MM.1S (cell line): ENCODE data around the gene TBC1D16.
"Not testable (repeated sequence)": the region's sequence is repeated elsewhere in the genome, so short reads cannot be mapped to it uniquely, and the experiment has no call there.

ENCODE experiments used
- DNase-seq: peaks from one replicate; pipeline ENCODE4 v3.0.0-alpha.2; 2015
- H2AFZ ChIP-seq: fragments of 300-600 bp; sonication (generic); 2 replicates; pipeline ENCODE4 v1.6.0; 2016; ENCODE audit warnings: antibody characterized with exemption, low read length
- H3F3A ChIP-seq: fragments of 300-600 bp; sonication (generic); 2 replicates; pipeline ENCODE4 v1.6.1; 2016; ENCODE audit warnings: mild to moderate bottlenecking, antibody characterized with exemption, low read length, moderate library complexity, mixed read lengths; ENCODE audit not compliant: insufficient read depth
- H3K27ac ChIP-seq: fragments of 300-600 bp; sonication (generic); 2 replicates; pipeline ENCODE4 v1.5.1; 2016; ENCODE audit warnings: mild to moderate bottlenecking, low read length
- H3K27me3 ChIP-seq: fragments of 300-600 bp; sonication (generic); replicated peaks from 2 replicates; pipeline ENCODE4 v1.6.0; 2016; ENCODE audit warnings: low read length; ENCODE audit not compliant: insufficient read depth
- H3K36me3 ChIP-seq: fragments of 300-600 bp; sonication (generic); replicated peaks from 2 replicates; pipeline ENCODE4 v1.6.1; 2016; ENCODE audit warnings: mild to moderate bottlenecking, low read length, mixed read lengths; ENCODE audit not compliant: insufficient read depth
- H3K4me1 ChIP-seq: fragments of 300-600 bp; sonication (generic); 2 replicates; pipeline ENCODE4 v1.6.1; 2016; ENCODE audit warnings: low read length, mixed read lengths
- H3K4me2 ChIP-seq: fragments of 300-600 bp; sonication (generic); 2 replicates; pipeline ENCODE4 v1.6.0; 2016; ENCODE audit warnings: low read depth, low read length
- H3K4me3 ChIP-seq: fragments of 300-600 bp; sonication (generic); 2 replicates; pipeline ENCODE4 v1.5.1; 2016; ENCODE audit warnings: low read length, mixed read lengths
- H3K79me2 ChIP-seq: fragments of 300-600 bp; sonication (generic); 2 replicates; pipeline ENCODE4 v1.6.1; 2016; ENCODE audit warnings: mixed run types, low read length, mixed read lengths
- H3K9ac ChIP-seq: fragments of 300-600 bp; sonication (generic); 2 replicates; pipeline ENCODE4 v1.6.1; 2016; ENCODE audit warnings: low read length, mixed read lengths
- H3K9me2 ChIP-seq: fragments of 300-600 bp; sonication (generic); replicated peaks from 2 replicates; pipeline ENCODE4 v1.6.1; 2016; ENCODE audit warnings: mild to moderate bottlenecking, low read length, mixed read lengths; ENCODE audit not compliant: insufficient read depth
- H3K9me3 ChIP-seq: fragments of 300-600 bp; sonication (generic); replicated peaks from 2 replicates; pipeline ENCODE4 v1.6.1; 2016; ENCODE audit warnings: mild to moderate bottlenecking, low read length, mixed read lengths; ENCODE audit not compliant: insufficient read depth
- H4K20me1 ChIP-seq: fragments of 300-600 bp; sonication (generic); 2 replicates; pipeline ENCODE4 v1.6.1; 2016; ENCODE audit warnings: mild to moderate bottlenecking, low read length, moderate library complexity, mixed read lengths; ENCODE audit not compliant: insufficient read depth
- CTCF ChIP-seq: fragments of 300-600 bp; sonication (generic); IDR thresholded peaks from 2 replicates; pipeline ENCODE4 v1.5.1; 2016; ENCODE audit warnings: antibody characterized with exemption, low read length, mixed read lengths
- EZH2 ChIP-seq: fragments of 300-600 bp; sonication (generic); optimal IDR thresholded peaks from 2 replicates; pipeline ENCODE3; 2017; ENCODE audit warnings: low read depth, mild to moderate bottlenecking, antibody characterized with exemption, low read length, mixed read lengths
- EZH2phosphoT487 ChIP-seq: fragments of 300-600 bp; sonication (generic); IDR thresholded peaks from 2 replicates; pipeline ENCODE4 v1.6.1; 2018; ENCODE audit warnings: antibody characterized with exemption, low read length

The TBC1D16 gene

GRCh38 chr17:79996291-79996690, 39.4 kb downstream of the TBC1D16 start:
- H3K9me3 ChIP-seq = no peaks in the 10 kb centered on the region
- H3K79me2 ChIP-seq = no peaks in the 10 kb centered on the region
- no peak for DNase-seq
- no peaks in the 10 kb centered on the region for H3K9me2 ChIP-seq
- H3F3A ChIP-seq = peaks cover 6% of the 10 kb centered on the region; the same call in 1 of the 2 replicates
- no peak overlapping the region for H3K4me2 ChIP-seq
- H3K9ac ChIP-seq = no peak overlapping the region
- TF ChIP-seq EZH2 (no peak), CTCF (no peak), EZH2phosphoT487 (no peak)
- no peak overlapping the region for H2AFZ ChIP-seq
- H3K4me1 ChIP-seq = peaks cover 24% of the 10 kb centered on the region
- H3K27me3 ChIP-seq = peaks cover 94% of the 10 kb centered on the region
- H3K4me3 ChIP-seq = no peak overlapping the region
- no peaks in the 10 kb centered on the region for H3K36me3 ChIP-seq
- no peaks in the 10 kb centered on the region for H4K20me1 ChIP-seq
- H3K27ac ChIP-seq = no peak overlapping the region

- H3K9me2 ChIP-seq = no peaks in the 10 kb centered on the region
- H3K4me2 ChIP-seq = no peak overlapping the region
- H4K20me1 ChIP-seq = no peaks in the 10 kb centered on the region
- H3K27ac ChIP-seq = no peak overlapping the region
- H3K9me3 ChIP-seq = no peaks in the 10 kb centered on the region
- peaks cover 6% of the 10 kb centered on the region; the same call in 1 of the 2 replicates for H3F3A ChIP-seq
- DNase-seq = no peak
- H3K27me3 ChIP-seq = peaks cover 94% of the 10 kb centered on the region
- H3K9ac ChIP-seq = no peak overlapping the region
- H3K4me1 ChIP-seq = peaks cover 24% of the 10 kb centered on the region
- H3K4me3 ChIP-seq = no peak overlapping the region
- no peaks in the 10 kb centered on the region for H3K36me3 ChIP-seq
- no peak overlapping the region for H2AFZ ChIP-seq
- no peaks in the 10 kb centered on the region for H3K79me2 ChIP-seq
- TF ChIP-seq CTCF = no peak
- no peak for TF ChIP-seq EZH2
- no peak for TF ChIP-seq EZH2phosphoT487
These were observed 40.0 kb downstream of the TBC1D16 start for GRCh38 chr17:79995696-79996095.

GRCh38 chr17:79994602-79995001, 41.1 kb downstream of the TBC1D16 start:
- TF ChIP-seq CTCF (no peak), EZH2phosphoT487 (no peak), EZH2 (no peak)
- Histone ChIP-seq H4K20me1 (no peaks in the 10 kb centered on the region), H3K27me3 (peaks cover 94% of the 10 kb centered on the region), H2AFZ (no peak overlapping the region), H3K27ac (no peak overlapping the region), H3K36me3 (no peaks in the 10 kb centered on the region), H3F3A (peaks cover 6% of the 10 kb centered on the region; the same call in 1 of the 2 replicates), H3K9me3 (no peaks in the 10 kb centered on the region), H3K4me3 (no peak overlapping the region), H3K4me2 (no peak overlapping the region), H3K9me2 (no peaks in the 10 kb centered on the region), H3K9ac (no peak overlapping the region), H3K4me1 (peaks cover 24% of the 10 kb centered on the region), H3K79me2 (no peaks in the 10 kb centered on the region)
- no peak for DNase-seq

GRCh38 chr17:79994228-79994569, 41.5 kb downstream of the TBC1D16 start:
- not testable (repeated sequence) for H3K36me3 ChIP-seq, H2AFZ ChIP-seq, DNase-seq, H3K4me3 ChIP-seq, H3K9me2 ChIP-seq, H4K20me1 ChIP-seq, H3K9ac ChIP-seq, H3F3A ChIP-seq, H3K9me3 ChIP-seq, H3K79me2 ChIP-seq, H3K27ac ChIP-seq
- Histone ChIP-seq H3K4me2 (peak overlapping the region; percentile 79; the same call in 1 of the 2 replicates), H3K4me1 (peaks cover 24% of the 10 kb centered on the region), H3K27me3 (peaks cover 94% of the 10 kb centered on the region)
